HepG2 (cell line): ENCODE results near the gene CRKL. TPM values are rescaled to one million over a fixed set of nuclear protein-coding genes. Genes with fewer than 3 reads are reported as not detected.
A peak's percentile ranks its signal among the peaks of the same experiment; 100 is the strongest.

ENCODE experiments used
- BCL3 ChIP-seq: sonication (generic); formaldehyde crosslinking; IDR thresholded peaks from 2 replicates; pipeline ENCODE4 v1.5.1; 2020; ENCODE audit warnings: mild to moderate bottlenecking, missing genetic modification reagents, moderate library complexity
- CCAR2 ChIP-seq: fragments of 200-400 bp; formaldehyde crosslinking; optimal IDR thresholded peaks from 2 replicates; pipeline ENCODE3; 2018; ENCODE audit warnings: low read depth, mild to moderate bottlenecking, low read length, moderate library complexity
- HIC2 ChIP-seq: sonication (generic); formaldehyde crosslinking; IDR thresholded peaks from 2 replicates; pipeline ENCODE4 v1.9.0; 2022; ENCODE audit warnings: low read depth, missing genetic modification reagents
- HOXD1 ChIP-seq: sonication (generic); formaldehyde crosslinking; IDR thresholded peaks from 2 replicates; pipeline ENCODE4 v1.5.0; 2020; ENCODE audit warnings: missing genetic modification reagents
- ISL2 ChIP-seq: sonication (generic); formaldehyde crosslinking; IDR thresholded peaks from 2 replicates; pipeline ENCODE4 v1.5.0; 2020; ENCODE audit warnings: missing genetic modification reagents
- MLXIP ChIP-seq: sonication (generic); formaldehyde crosslinking; IDR thresholded peaks from 2 replicates; pipeline ENCODE4 v1.9.0; 2021; ENCODE audit warnings: missing genetic modification reagents, borderline replicate concordance
- SALL1 ChIP-seq: sonication (generic); formaldehyde crosslinking; IDR thresholded peaks from 2 replicates; pipeline ENCODE4 v1.8.0; 2022; ENCODE audit warnings: mild to moderate bottlenecking, missing genetic modification reagents
- ZNF318 ChIP-seq: sonication (generic); formaldehyde crosslinking; IDR thresholded peaks from 2 replicates; pipeline ENCODE4 v1.4.0; 2020; ENCODE audit warnings: mild to moderate bottlenecking, missing genetic modification reagents
- ZNF362 ChIP-seq: sonication (generic); formaldehyde crosslinking; IDR thresholded peaks from 2 replicates; pipeline ENCODE4 v1.4.0; 2020; ENCODE audit warnings: missing genetic modification reagents, mild to moderate bottlenecking, borderline replicate concordance
- ZNF670 ChIP-seq: sonication (generic); formaldehyde crosslinking; IDR thresholded peaks from 2 replicates; pipeline ENCODE4 v1.8.0; 2022; ENCODE audit warnings: mild to moderate bottlenecking, missing genetic modification reagents, borderline replicate concordance
- polyA plus RNA-seq, 8 experiments: library from polyadenylated mRNA; depleted of rRNA in 3 of 8; stranded (reverse) in 7 of 8; unstranded in 1 of 8; fragments of >200 nt; fragmentation: Illumina TruSeq in 4 of 8; extraction: Trizol in 4 of 8; gene quantifications; 2 replicates each; pipeline versions ENCODE4 v1.2.1 to v1.2.3, GENCODE V29; 2011 to 2016; ENCODE audit warnings: low read depth in 4 of 8, missing spikeins in 1 of 8, mixed read lengths in 1 of 8; ENCODE audit not compliant: insufficient read depth in 1 of 8
- total RNA-seq, 5 experiments: library from RNA; depleted of rRNA; stranded (reverse); fragments of >200 nt; fragmentation: Illumina TruSeq; extraction: Trizol; gene quantifications; 2 replicates each; pipeline ENCODE4 v1.2.3, GENCODE V29; 2016; ENCODE audit warnings: low read depth in 1 of 5

CRKL gene
- total and polyA plus RNA-seq, 2 of the 13 experiments (the other 11 are each of a cell fraction or from before 2014, with no cell fraction given), result 37.4 to 60.6 TPM

GRCh38 chr22:20981787-20982562 lies 64.8 kb downstream of the CRKL start, which contains the start of gene LZTR1 (continued):
- TF ChIP-seq HIC2 (CRISPR knock-in tag) (no peak; the same call in 1 of the 2 replicates), ISL2 (peak; percentile 84), CCAR2 (no peak), SALL1 (CRISPR knock-in tag) (peak; percentile 94), BCL3 (CRISPR knock-in tag) (peak; percentile 92), ZNF670 (CRISPR knock-in tag) (peak; percentile 96), ZNF318 (peak; percentile 65), HOXD1 (CRISPR knock-in tag) (no peak; the same call in 1 of the 2 replicates), ZNF362 (CRISPR knock-in tag) (peak; percentile 62; the same call in 1 of the 2 replicates), MLXIP (CRISPR knock-in tag) (peak; percentile 61; the same call in 1 of the 2 replicates)
